22Rv1 (cell line): ENCODE data around the gene ENTPD7.
"Not testable (repeated sequence)": the region's sequence is repeated elsewhere in the genome, so short reads cannot be mapped to it uniquely, and the experiment has no call there.

Experiments
- ZFX ChIP-seq: fragments of 450-650 bp; IDR thresholded peaks from 2 replicates; pipeline ENCODE4 v1.6.1; 2017; ENCODE audit warnings: antibody characterized with exemption, borderline replicate concordance
- TF ChIP-seq, protein P1 (sequence below): fragments of 450-650 bp; IDR thresholded peaks from 2 replicates; pipeline ENCODE4 v1.5.1; 2017; ENCODE audit warnings: mild to moderate bottlenecking

- TF ChIP-seq, protein P1, sequence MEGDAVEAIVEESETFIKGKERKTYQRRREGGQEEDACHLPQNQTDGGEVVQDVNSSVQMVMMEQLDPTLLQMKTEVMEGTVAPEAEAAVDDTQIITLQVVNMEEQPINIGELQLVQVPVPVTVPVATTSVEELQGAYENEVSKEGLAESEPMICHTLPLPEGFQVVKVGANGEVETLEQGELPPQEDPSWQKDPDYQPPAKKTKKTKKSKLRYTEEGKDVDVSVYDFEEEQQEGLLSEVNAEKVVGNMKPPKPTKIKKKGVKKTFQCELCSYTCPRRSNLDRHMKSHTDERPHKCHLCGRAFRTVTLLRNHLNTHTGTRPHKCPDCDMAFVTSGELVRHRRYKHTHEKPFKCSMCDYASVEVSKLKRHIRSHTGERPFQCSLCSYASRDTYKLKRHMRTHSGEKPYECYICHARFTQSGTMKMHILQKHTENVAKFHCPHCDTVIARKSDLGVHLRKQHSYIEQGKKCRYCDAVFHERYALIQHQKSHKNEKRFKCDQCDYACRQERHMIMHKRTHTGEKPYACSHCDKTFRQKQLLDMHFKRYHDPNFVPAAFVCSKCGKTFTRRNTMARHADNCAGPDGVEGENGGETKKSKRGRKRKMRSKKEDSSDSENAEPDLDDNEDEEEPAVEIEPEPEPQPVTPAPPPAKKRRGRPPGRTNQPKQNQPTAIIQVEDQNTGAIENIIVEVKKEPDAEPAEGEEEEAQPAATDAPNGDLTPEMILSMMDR, result not testable (repeated sequence)
- TF ChIP-seq ZFX, result not testable (repeated sequence)
Measured at GRCh38 chr10:99746166-99746565, 86.9 kb downstream of the ENTPD7 start.
